ENCODE results near the gene AMER2. TPM values are rescaled to one million over a fixed set of nuclear protein-coding genes. Genes with fewer than 3 reads are reported as not detected.

AMER2 gene
- polyA plus RNA-seq, 1 donor from 2014 or later = 33.2 TPM

DNA sequence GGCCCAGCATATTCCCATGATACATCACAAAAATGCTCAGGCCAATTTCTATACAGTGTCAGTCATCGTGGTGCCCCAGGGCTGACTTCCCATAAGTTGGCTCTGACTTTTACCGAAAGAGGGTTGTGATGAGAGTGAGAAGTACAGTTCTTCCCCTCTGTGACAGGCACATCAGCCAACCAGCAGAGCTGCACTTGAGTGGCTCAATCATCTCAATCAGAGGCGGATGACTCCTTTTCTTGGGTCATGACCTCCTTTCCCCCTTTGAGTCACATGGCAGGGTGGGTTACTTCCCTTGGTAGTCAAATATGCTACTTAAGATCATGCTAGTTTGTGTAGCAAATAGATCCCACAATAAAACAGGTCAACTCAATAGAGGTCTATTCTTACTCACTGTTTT lies 6.9 kb upstream of the AMER2 start:
- no peaks in the 10 kb centered on the region for H3K27me3 ChIP-seq (ENCODE audit: insufficient read depth, low read depth, low read length)
- no peaks in the 10 kb centered on the region for H3K9me2 ChIP-seq (ENCODE audit: insufficient read depth, low read length)
- H3K9ac ChIP-seq (ENCODE audit: low read length) = no peak overlapping the region
- no peaks in the 10 kb centered on the region for H3K9me3 ChIP-seq (ENCODE audit: low read length)
- no peaks in the 10 kb centered on the region for H4K20me1 ChIP-seq (ENCODE audit: insufficient read depth)
- no peak overlapping the region for H2AFZ ChIP-seq (ENCODE audit: low read depth, low read length)
- TF ChIP-seq SMC3 (conservative IDR thresholded peaks at IDR 0.05; ENCODE audit: poor library complexity) = no peak
- H3F3A ChIP-seq (ENCODE audit: insufficient read depth, low read length, poor library complexity, severe bottlenecking) = no peaks in the 10 kb centered on the region
- no peak overlapping the region for H3K4me2 ChIP-seq (ENCODE audit: low read length)
- H3K79me2 ChIP-seq (replicated peaks; ENCODE audit: insufficient read depth, low read length) = no peaks in the 10 kb centered on the region
- H3K4me3 ChIP-seq (ENCODE audit: low read length) = no peak overlapping the region
- no peak overlapping the region for H3K27ac ChIP-seq (ENCODE audit: low read length)
- no peaks in the 10 kb centered on the region for H3K36me3 ChIP-seq (ENCODE audit: insufficient read depth, low read length)

DNA sequence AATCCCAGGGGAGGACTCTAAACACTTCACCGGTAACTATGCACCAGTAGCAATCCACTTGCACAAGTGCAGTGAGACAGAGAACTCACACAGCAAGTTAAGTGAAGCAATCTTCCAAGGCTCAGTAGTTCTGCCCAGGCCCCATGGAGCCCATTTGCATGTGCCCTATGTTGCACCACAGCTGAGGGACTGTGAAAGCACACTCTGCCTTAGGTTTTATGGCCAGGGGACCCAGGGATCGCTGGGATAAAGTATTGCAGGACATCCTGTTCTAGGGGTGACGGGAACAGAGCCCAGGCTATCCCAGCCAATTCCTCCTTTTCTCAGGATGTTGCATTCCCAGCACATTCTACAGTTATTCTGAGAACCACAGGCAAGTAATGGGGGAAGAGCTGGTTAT lies 6.0 kb upstream of the AMER2 start:
- Histone ChIP-seq H3K36me3 (ENCODE audit: insufficient read depth, low read length) (no peaks in the 10 kb centered on the region), H3K27me3 (ENCODE audit: insufficient read depth, low read depth, low read length) (no peaks in the 10 kb centered on the region), H3K9me2 (ENCODE audit: insufficient read depth, low read length) (no peaks in the 10 kb centered on the region), H4K20me1 (ENCODE audit: insufficient read depth) (no peaks in the 10 kb centered on the region), H3K4me2 (ENCODE audit: low read length) (no peak overlapping the region), H3K9ac (ENCODE audit: low read length) (no peak overlapping the region), H3K79me2 (replicated peaks; ENCODE audit: insufficient read depth, low read length) (no peaks in the 10 kb centered on the region), H3K27ac (ENCODE audit: low read length) (no peak overlapping the region), H3K4me3 (ENCODE audit: low read length) (no peak overlapping the region), H3K9me3 (ENCODE audit: low read length) (no peaks in the 10 kb centered on the region), H3F3A (ENCODE audit: insufficient read depth, low read length, poor library complexity, severe bottlenecking) (no peaks in the 10 kb centered on the region), H2AFZ (ENCODE audit: low read depth, low read length) (no peak overlapping the region)
- TF ChIP-seq POLR2AphosphoS5 (IDR thresholded peaks at IDR 0.05) (no peak), EP300 (conservative IDR thresholded peaks at IDR 0.05; ENCODE audit: poor library complexity, severe bottlenecking) (no peak), EZH2 (IDR thresholded peaks at IDR 0.05; ENCODE audit: borderline replicate concordance, insufficient read depth, low read length, poor library complexity, severe bottlenecking) (no peak), MXI1 (conservative IDR thresholded peaks at IDR 0.05; ENCODE audit: poor library complexity, severe bottlenecking) (no peak), CTCF (IDR thresholded peaks at IDR 0.05; ENCODE audit: poor library complexity, severe bottlenecking) (no peak), SMC3 (conservative IDR thresholded peaks at IDR 0.05; ENCODE audit: poor library complexity) (no peak), RAD21 (conservative IDR thresholded peaks at IDR 0.05) (no peak), TAF1 (IDR thresholded peaks at IDR 0.05; ENCODE audit: low read depth) (no peak)
- TF ChIP-seq, protein P1, sequence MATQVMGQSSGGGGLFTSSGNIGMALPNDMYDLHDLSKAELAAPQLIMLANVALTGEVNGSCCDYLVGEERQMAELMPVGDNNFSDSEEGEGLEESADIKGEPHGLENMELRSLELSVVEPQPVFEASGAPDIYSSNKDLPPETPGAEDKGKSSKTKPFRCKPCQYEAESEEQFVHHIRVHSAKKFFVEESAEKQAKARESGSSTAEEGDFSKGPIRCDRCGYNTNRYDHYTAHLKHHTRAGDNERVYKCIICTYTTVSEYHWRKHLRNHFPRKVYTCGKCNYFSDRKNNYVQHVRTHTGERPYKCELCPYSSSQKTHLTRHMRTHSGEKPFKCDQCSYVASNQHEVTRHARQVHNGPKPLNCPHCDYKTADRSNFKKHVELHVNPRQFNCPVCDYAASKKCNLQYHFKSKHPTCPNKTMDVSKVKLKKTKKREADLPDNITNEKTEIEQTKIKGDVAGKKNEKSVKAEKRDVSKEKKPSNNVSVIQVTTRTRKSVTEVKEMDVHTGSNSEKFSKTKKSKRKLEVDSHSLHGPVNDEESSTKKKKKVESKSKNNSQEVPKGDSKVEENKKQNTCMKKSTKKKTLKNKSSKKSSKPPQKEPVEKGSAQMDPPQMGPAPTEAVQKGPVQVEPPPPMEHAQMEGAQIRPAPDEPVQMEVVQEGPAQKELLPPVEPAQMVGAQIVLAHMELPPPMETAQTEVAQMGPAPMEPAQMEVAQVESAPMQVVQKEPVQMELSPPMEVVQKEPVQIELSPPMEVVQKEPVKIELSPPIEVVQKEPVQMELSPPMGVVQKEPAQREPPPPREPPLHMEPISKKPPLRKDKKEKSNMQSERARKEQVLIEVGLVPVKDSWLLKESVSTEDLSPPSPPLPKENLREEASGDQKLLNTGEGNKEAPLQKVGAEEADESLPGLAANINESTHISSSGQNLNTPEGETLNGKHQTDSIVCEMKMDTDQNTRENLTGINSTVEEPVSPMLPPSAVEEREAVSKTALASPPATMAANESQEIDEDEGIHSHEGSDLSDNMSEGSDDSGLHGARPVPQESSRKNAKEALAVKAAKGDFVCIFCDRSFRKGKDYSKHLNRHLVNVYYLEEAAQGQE (IDR thresholded peaks at IDR 0.05; ENCODE audit: borderline replicate concordance) = no peak

- TF ChIP-seq, protein P1 (IDR thresholded peaks at IDR 0.05; ENCODE audit: borderline replicate concordance) = no peak
- TF ChIP-seq EZH2 (IDR thresholded peaks at IDR 0.05; ENCODE audit: borderline replicate concordance, insufficient read depth, low read length, poor library complexity, severe bottlenecking) (no peak), RAD21 (conservative IDR thresholded peaks at IDR 0.05) (no peak), CTCF (IDR thresholded peaks at IDR 0.05; ENCODE audit: poor library complexity, severe bottlenecking) (no peak), MXI1 (conservative IDR thresholded peaks at IDR 0.05; ENCODE audit: poor library complexity, severe bottlenecking) (no peak), SMC3 (conservative IDR thresholded peaks at IDR 0.05; ENCODE audit: poor library complexity) (no peak), POLR2AphosphoS5 (IDR thresholded peaks at IDR 0.05) (no peak), TAF1 (IDR thresholded peaks at IDR 0.05; ENCODE audit: low read depth) (no peak), EP300 (conservative IDR thresholded peaks at IDR 0.05; ENCODE audit: poor library complexity, severe bottlenecking) (no peak)
- no peak overlapping the region for H3K27ac ChIP-seq (ENCODE audit: low read length)
- H3K4me2 ChIP-seq (ENCODE audit: low read length) = no peak overlapping the region
Measured at GRCh38 chr13:25177636-25178035, 5.5 kb upstream of the AMER2 start.

More at GRCh38 chr13:25177636-25178035, 5.5 kb upstream of the AMER2 start:
- Histone ChIP-seq H3K9me2 (ENCODE audit: insufficient read depth, low read length) (no peaks in the 10 kb centered on the region), H3K4me3 (ENCODE audit: low read length) (no peak overlapping the region), H2AFZ (ENCODE audit: low read depth, low read length) (no peak overlapping the region), H3K79me2 (replicated peaks; ENCODE audit: insufficient read depth, low read length) (no peaks in the 10 kb centered on the region), H3K36me3 (ENCODE audit: insufficient read depth, low read length) (no peaks in the 10 kb centered on the region), H3F3A (ENCODE audit: insufficient read depth, low read length, poor library complexity, severe bottlenecking) (peaks cover under 1% of the 10 kb centered on the region), H3K9ac (ENCODE audit: low read length) (no peak overlapping the region), H3K9me3 (ENCODE audit: low read length) (no peaks in the 10 kb centered on the region), H4K20me1 (ENCODE audit: insufficient read depth) (no peaks in the 10 kb centered on the region), H3K27me3 (ENCODE audit: insufficient read depth, low read depth, low read length) (no peaks in the 10 kb centered on the region)

Data from neural cell (in vitro differentiated cells).